C4-2B (cell line): ENCODE results near the gene CLTCL1.

Experiments used
- CTCF ChIP-seq: fragments of 450-650 bp; conservative IDR thresholded peaks from 2 replicates; pipeline ENCODE4 v1.5.1; 2017; ENCODE audit warnings: mild to moderate bottlenecking
- ZFX ChIP-seq: fragments of 450-650 bp; IDR thresholded peaks from 2 replicates; pipeline ENCODE4 v1.6.1; 2017

- TF ChIP-seq CTCF (no peak), ZFX (no peak)
These were observed 44.9 kb upstream of the CLTCL1 start for GRCh38 chr22:19336133-19337075.
